Uterus (tissue), 4 donors: ENCODE measurements around the gene RFX4. TPM values are rescaled to one million over a fixed set of nuclear protein-coding genes. Genes with fewer than 3 reads are reported as not detected.
"Not testable (repeated sequence)": the region's sequence is repeated elsewhere in the genome, so short reads cannot be mapped to it uniquely, and the experiment has no call there.

Experiments used
- DNase-seq, 2 donors: peaks; one replicate each; pipeline ENCODE4 v3.0.0-alpha.2; 2019 to 2020
- H3K27ac ChIP-seq, 2 donors: fragments of 200-600 bp; sonication (generic); 1 replicate in 1 of 2; 2 replicates in 1 of 2; pipeline ENCODE4 v1.5.1; 2016 to 2018
- H3K27me3 ChIP-seq, 2 donors: fragments of 200-600 bp; sonication (generic); one replicate each; pipeline ENCODE4 v1.5.1; 2018 to 2019; ENCODE audit warnings: control low read depth in 1 of 2
- H3K36me3 ChIP-seq, 2 donors: fragments of 200-600 bp; sonication (generic); one replicate each; pipeline ENCODE4 v1.5.1; 2019; ENCODE audit warnings: control low read depth in 1 of 2
- H3K4me1 ChIP-seq, 2 donors: fragments of 200-600 bp; sonication (generic); one replicate each; pipeline ENCODE4 v1.5.1; 2018 to 2019; ENCODE audit warnings: control low read depth in 1 of 2
- H3K4me3 ChIP-seq, 2 donors: fragments of 200-600 bp; sonication (generic); 1 replicate in 1 of 2; 2 replicates in 1 of 2; pipeline ENCODE4 v1.5.1; 2018 to 2019; ENCODE audit warnings: mild to moderate bottlenecking in 1 of 2
- H3K9me3 ChIP-seq, 2 donors: fragments of 200-600 bp; sonication (generic); one replicate each; pipeline ENCODE4 v1.5.1; 2019; ENCODE audit warnings: control low read depth in 1 of 2
- CTCF ChIP-seq, 4 experiments: fragments of 200-600 bp in 2 of 4; fragments of 450-650 bp in 2 of 4; sonication (generic) in 2 of 4; IDR thresholded peaks; one replicate each; pipeline ENCODE4 v1.5.1; 2016 to 2019; ENCODE audit warnings: antibody characterized with exemption in 4 of 4, mild to moderate bottlenecking in 2 of 4, moderate library complexity in 1 of 4
- POLR2A ChIP-seq, 2 donors: fragments of 450-650 bp; IDR thresholded peaks; one replicate each; pipeline ENCODE4 v1.6.1; 2016; ENCODE audit warnings: antibody characterized with exemption in 2 of 2, mild to moderate bottlenecking in 1 of 2, moderate library complexity in 1 of 2
- intact Hi-C: fragments of 100-400 bp; cut with DNase I; formaldehyde crosslinking; loops from one replicate; pipeline ENCODE4 v1.15.1; 2023; ENCODE audit warnings: low total_unique reads
- total RNA-seq, 4 donors: library from RNA; depleted of rRNA in 3 of 4; stranded (reverse); fragments of >200 nt in 3 of 4; gene quantifications; one replicate each; pipeline versions ENCODE4 v1.1.0 to v1.2.4, GENCODE V29; 2014 to 2023
- donor health status: DM: yes; HTN: yes; CAD: no.

RFX4 gene
- total RNA-seq, 4 donors from 2014 or later = not detected

GRCh38 chr12:106723416-106723815, 140.6 kb downstream of the RFX4 start:
- intact Hi-C loops = no loop called here
- no peaks in the 10 kb centered on the region for H3K4me1 ChIP-seq

GRCh38 chr12:106724116-106724515, 141.3 kb downstream of the RFX4 start:
- no peaks in the 10 kb centered on the region for H3K27me3 ChIP-seq
- no peaks in the 10 kb centered on the region for H3K9me3 ChIP-seq
- H3K4me3 ChIP-seq = no peak overlapping the region
- no peaks in the 10 kb centered on the region for H3K36me3 ChIP-seq
- no peak for DNase-seq
- TF ChIP-seq POLR2A (IDR thresholded peaks at IDR 0.05) (no peak), CTCF (IDR thresholded peaks at IDR 0.05) (no peak)
- intact Hi-C loops = no loop called here
- H3K27ac ChIP-seq = no peak overlapping the region
- no peaks in the 10 kb centered on the region for H3K4me1 ChIP-seq

More at GRCh38 chr12:106723416-106723815, 140.6 kb downstream of the RFX4 start:
- TF ChIP-seq CTCF (IDR thresholded peaks at IDR 0.05) = no peak
- TF ChIP-seq POLR2A (IDR thresholded peaks at IDR 0.05) = no peak
- H3K27ac ChIP-seq = no peak overlapping the region
- H3K9me3 ChIP-seq = no peaks in the 10 kb centered on the region
- no peaks in the 10 kb centered on the region for H3K36me3 ChIP-seq
- H3K27me3 ChIP-seq = no peaks in the 10 kb centered on the region
- no peak overlapping the region for H3K4me3 ChIP-seq
- no peak for DNase-seq

- intact Hi-C loops = no loop called here
- TF ChIP-seq POLR2A (IDR thresholded peaks at IDR 0.05) (no peak), CTCF (IDR thresholded peaks at IDR 0.05) (no peak)
These were observed 142.1 kb downstream of the RFX4 start for GRCh38 chr12:106724934-106725333.

GRCh38 chr12:106726603-106727202, 143.9 kb downstream of the RFX4 start:
- H3K27ac ChIP-seq, H3K4me3 ChIP-seq, H3K4me1 ChIP-seq, intact Hi-C loops, H3K9me3 ChIP-seq, DNase-seq, H3K27me3 ChIP-seq, H3K36me3 ChIP-seq: not testable (repeated sequence)

More at GRCh38 chr12:106724934-106725333, 142.1 kb downstream of the RFX4 start:
- no peak overlapping the region for H3K4me3 ChIP-seq
- no peaks in the 10 kb centered on the region for H3K36me3 ChIP-seq
- DNase-seq = no peak
- no peaks in the 10 kb centered on the region for H3K9me3 ChIP-seq
- H3K27me3 ChIP-seq = no peaks in the 10 kb centered on the region
- no peaks in the 10 kb centered on the region for H3K4me1 ChIP-seq
- no peak overlapping the region for H3K27ac ChIP-seq

GRCh38 chr12:106729611-106730010, 146.8 kb downstream of the RFX4 start:
- Histone ChIP-seq H3K4me1 (no peaks in the 10 kb centered on the region), H3K9me3 (no peaks in the 10 kb centered on the region), H3K36me3 (no peaks in the 10 kb centered on the region), H3K27me3 (no peaks in the 10 kb centered on the region), H3K27ac (no peak overlapping the region), H3K4me3 (no peak overlapping the region)
- no peak for DNase-seq
- intact Hi-C loops = no loop called here
- TF ChIP-seq POLR2A (IDR thresholded peaks at IDR 0.05) (no peak), CTCF (IDR thresholded peaks at IDR 0.05) (no peak)

- H3K36me3 ChIP-seq = no peaks in the 10 kb centered on the region
- no peaks in the 10 kb centered on the region for H3K4me1 ChIP-seq
- H3K27me3 ChIP-seq = no peaks in the 10 kb centered on the region
- no peak overlapping the region for H3K4me3 ChIP-seq
- TF ChIP-seq POLR2A (IDR thresholded peaks at IDR 0.05) = no peak
- TF ChIP-seq CTCF (IDR thresholded peaks at IDR 0.05) = no peak
- no peaks in the 10 kb centered on the region for H3K9me3 ChIP-seq
- intact Hi-C loops = no loop called here
- DNase-seq = no peak
- no peak overlapping the region for H3K27ac ChIP-seq
These were observed 150.1 kb downstream of the RFX4 start for GRCh38 chr12:106732890-106733289.
